COLO668 (cell line): Measurements from ENCODE around the gene AP4E1.
"Not testable (repeated sequence)": the region's sequence is repeated elsewhere in the genome, so short reads cannot be mapped to it uniquely, and the experiment has no call there.

Experiments
- DNase-seq: peaks from one replicate; lab custom pipeline; 2025; ENCODE audit not compliant: unreplicated experiment; lab: John Stamatoyannopoulos, UW

Gene AP4E1

GRCh38 chr15:50908209-50909009 lies at the start of gene AP4E1:
Gene AP4E1 (plus strand): TSS chr15:50908683. CDS start chr15:50908779, 96 bp downstream.
- DNase-seq: peak; percentile 92

- DNase-seq: no peak
Observed at GRCh38 chr15:50860824-50861223, 47.7 kb upstream of the AP4E1 start.

- DNase-seq: no peak
Observed at GRCh38 chr15:50862553-50862952, 45.9 kb upstream of the AP4E1 start.

- DNase-seq: no peak
Observed at GRCh38 chr15:50864873-50865272, 43.6 kb upstream of the AP4E1 start.

GRCh38 chr15:50865515-50866353 lies 42.7 kb upstream of the AP4E1 start:
- DNase-seq: no peak

GRCh38 chr15:50871832-50872231 lies 36.7 kb upstream of the AP4E1 start:
- no peak for DNase-seq

GRCh38 chr15:50872832-50873426 lies 35.6 kb upstream of the AP4E1 start:
- DNase-seq: no peak

- no peak for DNase-seq
Observed at GRCh38 chr15:50873935-50874361, 34.5 kb upstream of the AP4E1 start.

- DNase-seq: not testable (repeated sequence)
Observed at GRCh38 chr15:50875238-50875637, 33.2 kb upstream of the AP4E1 start.

- no peak for DNase-seq
Observed at GRCh38 chr15:50876260-50876988, 32.1 kb upstream of the AP4E1 start.

- DNase-seq: peak; percentile 68
Observed at GRCh38 chr15:50876989-50877360, 31.5 kb upstream of the AP4E1 start.

- DNase-seq: no peak
Observed at GRCh38 chr15:50879016-50879617, 29.4 kb upstream of the AP4E1 start.

GRCh38 chr15:50880206-50880605 lies 28.3 kb upstream of the AP4E1 start:
- no peak for DNase-seq

- no peak for DNase-seq
Observed at GRCh38 chr15:50880651-50881114, 27.8 kb upstream of the AP4E1 start.

GRCh38 chr15:50881121-50882048 lies 27.1 kb upstream of the AP4E1 start:
- DNase-seq: no peak

- no peak for DNase-seq
Observed at GRCh38 chr15:50883903-50884302, 24.6 kb upstream of the AP4E1 start.

GRCh38 chr15:50884540-50884939 lies 23.9 kb upstream of the AP4E1 start:
- DNase-seq: no peak

- DNase-seq: no peak
Observed at GRCh38 chr15:50886139-50886467, 22.4 kb upstream of the AP4E1 start.

GRCh38 chr15:50886611-50887345 lies 21.7 kb upstream of the AP4E1 start:
- DNase-seq: no peak
